Right lobe of liver (tissue), 6 donors: ENCODE results near the gene PRDM7. TPM values are rescaled to one million over a fixed set of nuclear protein-coding genes. Genes with fewer than 3 reads are reported as not detected.

ENCODE experiments used
- ATAC-seq, 4 donors: fragments of 200-7000 bp; cut with Tn5 transposase; one replicate each; pipeline ENCODE4 v1.9.1; 2020; ENCODE audit warnings: mild to moderate bottlenecking in 4 of 4, moderate library complexity in 4 of 4
- DNase-seq, 3 donors: peaks; one replicate each; pipeline ENCODE4 v3.0.0-alpha.2; 2020
- H3K27ac ChIP-seq, 3 donors: fragments of 200-600 bp; one replicate each; pipeline ENCODE4 v1.8.0; 2022
- H3K27me3 ChIP-seq, 2 donors: fragments of 200-600 bp; one replicate each; pipeline ENCODE4 v1.8.0; 2022
- H3K36me3 ChIP-seq, 4 donors: fragments of 200-600 bp; sonication (generic) in 1 of 4; one replicate each; pipeline versions ENCODE4 v1.5.1 to v1.8.0; 2017 to 2022; ENCODE audit warnings: control low read depth in 1 of 4
- H3K4me1 ChIP-seq, 4 donors: fragments of 200-600 bp; sonication (generic) in 1 of 4; one replicate each; pipeline versions ENCODE4 v1.5.1 to v1.8.0; 2017 to 2022; ENCODE audit warnings: control low read depth in 1 of 4
- H3K4me3 ChIP-seq, 3 donors: fragments of 200-600 bp; one replicate each; pipeline ENCODE4 v1.8.0; 2022
- H3K9me3 ChIP-seq, 4 donors: fragments of 200-600 bp; sonication (generic) in 1 of 4; one replicate each; pipeline versions ENCODE4 v1.5.1 to v1.8.0; 2017 to 2022; ENCODE audit warnings: control low read depth in 1 of 4
- POLR2A ChIP-seq: fragments of 450-650 bp; IDR thresholded peaks from one replicate; pipeline ENCODE4 v1.6.1; 2017; ENCODE audit warnings: antibody characterized with exemption, mild to moderate bottlenecking
- WGBS: methylation state at CpG from one replicate; pipeline ENCODE4 v1.1.6; 2018; ENCODE audit warnings: low coverage, low lambda C conversion rate; ENCODE audit not compliant: insufficient coverage; ENCODE audit errors: missing lambda C conversion rate; 5-methylcytosine and 5-hydroxymethylcytosine counted together
- intact Hi-C, 2 donors: fragments of 100-400 bp; cut with DNase I; formaldehyde crosslinking; loops; one replicate each; pipeline versions ENCODE4 v1.11.2 to v1.14.1; 2022
- total RNA-seq, 6 experiments: library from RNA; depleted of rRNA in 2 of 6; stranded (reverse); fragments of >200 nt in 2 of 6; fragmentation: NEBNext Ultra II Directional in 3 of 6; extraction: Animal tissue kit (Norgen Biotek cat#: 25700) in 3 of 6; gene quantifications; one replicate each; pipeline versions ENCODE4 v1.1.0 to v1.2.4, GENCODE V29; 2016 to 2023
- TF ChIP-seq, protein P1 (sequence below), 4 donors: fragments of 200-600 bp in 3 of 4; fragments of 450-650 bp in 1 of 4; IDR thresholded peaks; one replicate each; pipeline versions ENCODE4 v1.5.1 to v1.8.0; 2016 to 2022; ENCODE audit warnings: antibody characterized with exemption in 4 of 4, mild to moderate bottlenecking in 2 of 4
- donor health status: DM: no; HTN: yes; CAD: no.
- donor health status: DM: no; HTN: no; CAD: no.
- donor health status: DM: no; HTN: no; CAD: no.
- donor health status: DM: no; HTN: yes; CAD: no.
- donor health status: DM: no; HTN: yes; CAD: no.

Gene PRDM7
- total RNA-seq, 6 experiments from 2014 or later, result 0.09 to 0.12 TPM; not detected in 4

DNA sequence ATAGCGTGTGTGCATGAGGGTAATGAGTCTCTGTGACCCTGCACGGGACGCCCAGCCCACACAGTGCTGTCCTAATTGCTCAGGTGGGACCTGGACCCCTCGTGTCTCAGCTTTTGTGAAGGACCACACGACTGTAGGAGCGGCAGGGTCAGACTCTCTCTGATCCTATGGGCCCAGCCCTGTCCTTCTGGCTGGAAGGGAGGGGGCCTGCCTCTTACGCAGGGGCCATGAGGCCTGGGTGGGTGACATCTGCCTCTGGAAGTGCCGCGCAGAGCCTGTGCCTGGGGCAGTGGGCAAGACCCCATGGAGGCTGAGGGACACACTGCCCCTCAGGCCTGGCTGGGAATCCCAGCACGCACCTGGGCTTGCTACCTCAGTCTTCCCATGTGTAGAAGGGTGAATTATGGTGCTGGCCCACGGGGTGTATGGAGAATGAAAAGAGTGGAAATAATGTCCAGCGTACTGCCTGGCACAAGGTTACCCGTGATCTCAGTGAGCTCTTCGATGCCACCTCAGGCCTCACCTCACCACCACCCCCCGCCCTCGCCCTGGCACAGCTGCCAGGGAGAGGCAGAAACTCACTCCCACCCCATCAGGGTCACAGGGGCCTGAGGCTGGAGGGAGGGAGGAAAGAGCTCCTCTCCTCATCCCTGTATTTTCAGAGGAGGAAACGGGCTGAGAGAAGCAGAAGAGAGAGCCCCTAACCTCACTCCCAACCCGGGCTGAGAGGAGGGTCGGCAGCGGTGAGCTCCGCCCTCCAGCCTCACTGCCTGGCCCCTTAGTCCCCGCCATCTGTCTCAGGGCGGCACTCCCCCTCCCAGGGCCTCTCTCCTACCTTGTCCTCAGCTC, 30.8 kb downstream of the PRDM7 start:
- TF ChIP-seq, protein P1, sequence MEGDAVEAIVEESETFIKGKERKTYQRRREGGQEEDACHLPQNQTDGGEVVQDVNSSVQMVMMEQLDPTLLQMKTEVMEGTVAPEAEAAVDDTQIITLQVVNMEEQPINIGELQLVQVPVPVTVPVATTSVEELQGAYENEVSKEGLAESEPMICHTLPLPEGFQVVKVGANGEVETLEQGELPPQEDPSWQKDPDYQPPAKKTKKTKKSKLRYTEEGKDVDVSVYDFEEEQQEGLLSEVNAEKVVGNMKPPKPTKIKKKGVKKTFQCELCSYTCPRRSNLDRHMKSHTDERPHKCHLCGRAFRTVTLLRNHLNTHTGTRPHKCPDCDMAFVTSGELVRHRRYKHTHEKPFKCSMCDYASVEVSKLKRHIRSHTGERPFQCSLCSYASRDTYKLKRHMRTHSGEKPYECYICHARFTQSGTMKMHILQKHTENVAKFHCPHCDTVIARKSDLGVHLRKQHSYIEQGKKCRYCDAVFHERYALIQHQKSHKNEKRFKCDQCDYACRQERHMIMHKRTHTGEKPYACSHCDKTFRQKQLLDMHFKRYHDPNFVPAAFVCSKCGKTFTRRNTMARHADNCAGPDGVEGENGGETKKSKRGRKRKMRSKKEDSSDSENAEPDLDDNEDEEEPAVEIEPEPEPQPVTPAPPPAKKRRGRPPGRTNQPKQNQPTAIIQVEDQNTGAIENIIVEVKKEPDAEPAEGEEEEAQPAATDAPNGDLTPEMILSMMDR (IDR thresholded peaks at IDR 0.05), result no peak
- TF ChIP-seq POLR2A, result no peak
- peaks cover 0 to 15% (median 3%) of the 10 kb centered on the region in 4 donors for H3K36me3 ChIP-seq
- H3K4me3 ChIP-seq, result peak overlapping the region; percentile 49 to 59 (median 56)
- WGBS, result 45% methylated on average over 6 of the region's 23 CpGs
- intact Hi-C loops, result no loop called here
- no peaks in the 10 kb centered on the region for H3K27me3 ChIP-seq
- H3K4me1 ChIP-seq, result peaks cover 0 to 14% (median 0%) of the 10 kb centered on the region in 4 donors
- peak overlapping the region; percentile 66 to 94 (median 78) for H3K27ac ChIP-seq
- no peaks in the 10 kb centered on the region for H3K9me3 ChIP-seq
- no peak for DNase-seq
- ATAC-seq, result peak in 2 of 4 donors; percentile 0 to 20

DNA sequence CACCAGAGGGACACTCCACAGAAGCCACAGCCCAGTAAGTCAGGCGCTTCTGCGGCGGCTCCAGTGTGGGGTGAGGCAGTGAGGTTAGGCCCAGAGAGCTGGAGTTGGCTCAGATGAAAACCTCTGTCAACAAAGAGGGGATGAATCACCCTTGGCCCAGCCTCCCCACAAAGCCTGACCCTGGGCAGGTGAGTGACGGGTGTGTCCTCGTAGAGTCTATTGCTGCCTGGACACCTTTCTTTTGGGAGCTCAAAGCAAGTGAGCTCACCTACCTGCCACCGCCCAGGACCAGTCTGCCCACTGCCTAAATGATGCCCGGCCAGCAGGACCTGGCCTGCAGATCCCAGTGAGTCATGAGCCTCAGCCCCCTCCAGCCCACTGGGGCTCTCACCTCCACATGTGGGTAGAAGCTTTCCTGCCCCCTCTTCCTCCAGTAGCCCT, 33.0 kb downstream of the PRDM7 start:
- Histone ChIP-seq H3K36me3 (peaks cover 0 to 15% (median 3%) of the 10 kb centered on the region in 4 donors), H3K4me3 (no peak overlapping the region), H3K4me1 (peaks cover 0 to 14% (median 0%) of the 10 kb centered on the region in 4 donors), H3K27me3 (no peaks in the 10 kb centered on the region), H3K27ac (no peak overlapping the region), H3K9me3 (no peaks in the 10 kb centered on the region)
- DNase-seq (peak in 1 of 3 donors; percentile 53), ATAC-seq (peak in 1 of 4 donors; percentile 41)
- 45% methylated on average over 2 of the region's 7 CpGs for WGBS
- TF ChIP-seq, protein P1 (IDR thresholded peaks at IDR 0.05), result no peak
- no peak for TF ChIP-seq POLR2A
- intact Hi-C loops, result no loop called here

DNA sequence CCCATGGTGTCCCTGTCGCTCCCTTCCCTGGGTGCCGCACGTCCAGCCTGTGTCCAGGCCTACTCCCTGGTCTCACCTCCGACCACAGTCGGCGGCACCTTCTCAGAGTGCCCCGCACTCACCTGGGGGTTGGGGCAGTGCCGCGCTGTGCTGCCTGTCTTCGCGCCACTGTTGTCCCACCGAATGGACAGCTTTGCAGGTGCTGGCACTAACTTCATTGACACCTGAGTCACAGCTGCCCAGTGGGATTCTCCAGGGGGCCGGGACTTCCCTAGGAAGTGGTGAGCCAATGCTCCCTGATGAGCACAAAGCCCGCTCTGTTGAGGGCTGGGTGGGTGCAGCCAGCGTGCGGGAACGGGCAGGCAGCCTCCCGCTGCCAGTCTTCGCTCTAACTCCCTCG, 33.6 kb downstream of the PRDM7 start:
- ATAC-seq (no peak), DNase-seq (no peak)
- Histone ChIP-seq H3K27ac (no peak overlapping the region), H3K27me3 (no peaks in the 10 kb centered on the region), H3K4me1 (peaks cover 0 to 14% (median 0%) of the 10 kb centered on the region in 4 donors), H3K9me3 (no peaks in the 10 kb centered on the region), H3K4me3 (no peak overlapping the region), H3K36me3 (peaks cover 0 to 15% (median 3%) of the 10 kb centered on the region in 4 donors)
- no CpG with 5 or more reads among the region's 20 CpGs for WGBS
- TF ChIP-seq POLR2A, result no peak
- TF ChIP-seq, protein P1 (IDR thresholded peaks at IDR 0.05), result no peak
- intact Hi-C loops, result no loop called here

DNA sequence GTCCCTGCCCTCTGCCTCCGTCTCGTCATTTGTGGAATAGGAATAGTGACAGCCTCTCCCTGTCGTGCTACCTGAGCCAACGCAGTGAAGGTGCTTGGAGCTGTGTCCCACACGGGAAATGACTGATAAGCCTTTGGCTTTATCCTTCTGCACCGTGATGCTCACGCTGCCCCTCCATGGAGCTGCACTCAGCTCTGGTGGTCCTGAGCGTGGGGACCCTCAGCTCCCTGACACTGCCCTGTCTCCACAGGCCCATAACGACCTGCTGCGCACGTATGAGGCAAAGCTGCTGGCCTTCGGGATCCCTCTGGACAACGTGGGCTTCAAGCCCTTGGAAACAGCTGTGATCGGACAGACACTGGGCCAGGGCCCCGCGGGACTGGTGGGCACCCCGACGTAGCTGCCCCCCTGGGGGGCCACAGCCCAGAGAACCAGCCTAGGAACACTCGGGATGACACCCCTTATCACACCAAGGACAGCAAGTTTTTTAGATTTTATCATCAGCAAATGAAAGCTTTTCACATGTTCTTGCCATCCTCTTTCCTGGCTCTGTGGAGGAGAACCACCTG, 34.1 kb downstream of the PRDM7 start:
- intact Hi-C loops, result no loop called here
- no peaks in the 10 kb centered on the region for H3K27me3 ChIP-seq
- DNase-seq (no peak), ATAC-seq (no peak)
- no peak overlapping the region for H3K27ac ChIP-seq
- peaks cover 0 to 15% (median 3%) of the 10 kb centered on the region in 4 donors for H3K36me3 ChIP-seq
- H3K4me3 ChIP-seq, result no peak overlapping the region
- TF ChIP-seq POLR2A, result no peak
- TF ChIP-seq, protein P1 (IDR thresholded peaks at IDR 0.05), result no peak
- WGBS, result 87% methylated on average over 12 of the region's 19 CpGs
- H3K4me1 ChIP-seq, result peaks cover 0 to 14% (median 0%) of the 10 kb centered on the region in 4 donors
- H3K9me3 ChIP-seq, result no peaks in the 10 kb centered on the region
